Raji (cell line): ENCODE results near the gene CLDND1.
A peak's percentile ranks its signal among the peaks of the same experiment; 100 is the strongest.

Experiments
- POLR2A ChIP-seq: IDR thresholded peaks from 2 replicates; pipeline ENCODE4 v1.6.1; 2011; ENCODE audit warnings: low read depth, low read length, control low read depth; ENCODE audit not compliant: insufficient read depth

CLDND1 gene

GRCh38 chr3:98522544-98523281, at the start of gene CLDND1:
Gene CLDND1, minus strand, starts transcription at chr3:98522902. Its CDS starts 1,478 bp downstream, at chr3:98521424.
- peak; percentile 87 for TF ChIP-seq POLR2A

GRCh38 chr3:98568402-98568801, 45.7 kb upstream of the CLDND1 start:
- no peak for TF ChIP-seq POLR2A

GRCh38 chr3:98567666-98568270, 45.1 kb upstream of the CLDND1 start:
- TF ChIP-seq POLR2A: no peak

- TF ChIP-seq POLR2A: no peak
Observed at GRCh38 chr3:98565843-98566242, 43.1 kb upstream of the CLDND1 start.

GRCh38 chr3:98565237-98565643, 42.5 kb upstream of the CLDND1 start:
- TF ChIP-seq POLR2A: no peak

DNA sequence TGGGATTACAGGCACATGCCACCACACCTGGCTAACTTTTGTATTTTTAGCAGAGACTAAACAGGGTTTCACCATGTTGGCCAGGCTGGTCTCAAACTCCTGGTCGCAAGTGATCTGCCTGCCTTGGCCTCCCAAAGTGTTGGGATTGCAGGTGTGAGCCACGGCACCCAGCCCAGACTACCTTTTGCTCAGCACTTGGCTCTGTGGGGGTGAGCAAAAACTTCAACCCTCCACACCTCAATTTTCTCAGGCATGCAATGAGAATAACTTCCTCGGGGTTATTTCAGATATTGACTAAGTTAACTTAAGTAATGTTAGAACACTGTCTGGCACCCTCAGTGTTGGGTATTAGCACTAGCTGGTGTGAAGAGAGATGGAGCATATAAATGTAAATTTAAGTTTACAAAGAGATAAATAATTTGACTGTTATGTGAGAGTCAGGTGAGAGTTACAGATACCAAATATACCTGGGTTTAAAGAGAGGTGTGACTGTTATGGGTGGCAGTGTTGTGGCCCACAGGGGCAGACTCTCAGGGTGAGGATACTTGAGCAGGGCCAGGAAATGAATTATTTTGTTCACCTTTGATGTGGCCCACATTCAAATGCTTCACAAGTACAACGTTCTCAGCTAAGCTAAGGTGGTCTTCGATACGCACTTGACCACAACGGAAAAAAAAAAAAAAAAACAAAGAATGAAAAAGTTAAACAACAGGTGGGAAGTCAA, 41.7 kb upstream of the CLDND1 start:
- TF ChIP-seq POLR2A: no peak

DNA sequence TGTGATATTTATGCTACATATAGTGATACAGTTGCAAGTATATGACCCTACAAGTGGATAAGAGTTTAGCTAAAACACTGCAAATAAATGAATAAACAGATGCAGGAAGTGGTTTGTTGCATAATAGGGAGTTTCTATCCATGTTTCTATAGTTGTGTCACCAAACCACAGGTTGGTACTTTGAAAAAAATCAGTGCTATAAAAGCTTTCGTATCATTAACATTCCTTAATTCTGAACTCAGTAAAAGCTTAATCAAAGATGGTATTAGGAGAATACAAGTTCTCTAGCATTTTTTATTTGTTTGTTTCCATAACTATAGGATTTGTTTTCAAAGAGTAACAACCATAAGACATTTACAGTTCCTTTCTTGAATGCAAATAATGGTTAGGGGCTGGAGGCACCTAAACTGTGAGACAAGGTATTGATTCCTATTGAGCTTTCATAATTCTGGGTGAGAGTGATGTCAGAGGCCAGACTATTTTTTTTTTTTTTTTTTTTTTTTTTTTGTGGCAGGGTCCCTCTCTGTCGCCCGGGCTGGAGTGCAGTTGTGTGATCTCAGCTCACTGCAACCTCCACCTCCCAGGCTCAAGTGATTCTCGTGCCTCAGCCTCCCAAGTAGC, 41.1 kb upstream of the CLDND1 start:
- TF ChIP-seq POLR2A: no peak

- TF ChIP-seq POLR2A: no peak
Observed at GRCh38 chr3:98561727-98562521, 39.2 kb upstream of the CLDND1 start.

- TF ChIP-seq POLR2A: no peak
Observed at GRCh38 chr3:98560911-98561310, 38.2 kb upstream of the CLDND1 start.

DNA sequence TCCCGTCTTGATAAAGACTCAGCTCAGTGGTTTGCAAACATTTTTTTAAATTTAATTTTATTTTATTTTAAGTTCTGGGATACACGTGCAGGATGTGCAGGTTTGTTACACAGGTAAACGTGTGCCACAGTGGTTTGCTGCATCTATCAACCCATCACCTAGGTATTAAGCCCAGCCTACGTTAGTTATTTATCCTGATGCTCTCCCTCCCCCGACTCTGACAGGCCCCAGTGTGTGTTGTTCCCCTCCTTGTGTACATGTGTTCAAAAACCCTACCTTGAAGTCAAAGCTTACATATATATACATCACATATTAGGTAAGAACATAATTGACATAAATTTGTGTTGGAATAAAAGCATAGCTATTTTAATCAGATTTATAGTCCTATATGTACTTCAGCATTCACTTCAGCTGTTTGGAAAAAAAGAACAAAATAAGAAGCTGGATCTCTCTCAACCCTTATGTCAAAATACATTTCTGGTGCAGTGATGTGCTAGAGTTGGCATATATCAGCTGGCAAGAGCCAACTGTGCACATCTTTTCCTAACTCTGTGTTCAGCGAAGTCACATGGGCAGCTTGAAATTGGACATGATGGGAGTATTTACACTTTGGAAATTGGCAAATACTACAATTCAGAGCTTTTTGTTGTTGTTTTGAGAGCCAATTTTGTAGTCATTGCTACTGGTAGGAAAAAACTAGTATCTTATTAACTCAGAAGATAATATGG, 35.6 kb upstream of the CLDND1 start:
- no peak for TF ChIP-seq POLR2A

- TF ChIP-seq POLR2A: no peak
Observed at GRCh38 chr3:98557324-98558010, 34.8 kb upstream of the CLDND1 start.

DNA sequence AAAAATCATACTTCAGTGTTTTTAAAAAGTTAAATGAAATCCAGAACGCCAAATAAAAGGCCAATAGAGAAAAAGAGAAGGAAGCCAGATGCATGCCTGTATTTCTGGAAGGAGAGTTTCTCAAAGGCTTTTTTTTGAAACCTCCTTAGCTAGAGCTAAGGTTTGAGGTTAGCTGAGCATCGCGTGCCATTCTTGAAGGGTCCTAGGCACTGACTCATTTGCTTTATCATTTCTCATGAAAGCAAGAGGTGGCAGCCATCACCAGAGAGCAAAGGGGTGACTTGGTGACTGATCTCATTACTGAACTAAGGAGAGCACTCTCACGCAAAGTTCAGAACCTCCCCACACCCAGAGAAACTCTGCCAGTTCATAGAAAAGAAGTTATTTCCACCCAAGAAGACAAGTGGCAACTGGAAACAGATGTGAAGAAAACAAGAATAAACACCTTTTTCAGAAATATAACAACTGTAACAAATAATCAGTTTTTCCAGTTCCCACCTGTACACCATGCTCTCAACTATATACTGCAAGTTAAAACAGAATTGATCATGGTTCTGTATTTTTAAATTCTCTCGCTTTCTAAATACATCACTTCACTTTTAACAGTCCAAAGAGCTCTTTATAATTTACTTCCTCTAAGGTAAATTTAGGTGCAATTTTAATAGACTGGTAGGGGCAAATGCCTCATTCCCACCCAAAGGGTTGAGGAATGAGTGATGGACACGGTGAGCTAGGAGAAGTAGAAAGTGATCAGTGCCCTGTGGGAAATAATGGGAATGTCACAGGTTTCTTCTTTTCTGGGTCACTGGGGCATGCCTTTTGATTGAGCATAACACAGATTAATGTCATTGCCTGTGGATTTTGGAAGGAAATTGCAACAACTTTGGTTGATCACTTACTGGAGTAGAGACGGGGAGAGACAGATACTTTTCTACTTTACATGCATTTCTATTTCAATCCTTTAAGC, 33.7 kb upstream of the CLDND1 start:
- no peak for TF ChIP-seq POLR2A

DNA sequence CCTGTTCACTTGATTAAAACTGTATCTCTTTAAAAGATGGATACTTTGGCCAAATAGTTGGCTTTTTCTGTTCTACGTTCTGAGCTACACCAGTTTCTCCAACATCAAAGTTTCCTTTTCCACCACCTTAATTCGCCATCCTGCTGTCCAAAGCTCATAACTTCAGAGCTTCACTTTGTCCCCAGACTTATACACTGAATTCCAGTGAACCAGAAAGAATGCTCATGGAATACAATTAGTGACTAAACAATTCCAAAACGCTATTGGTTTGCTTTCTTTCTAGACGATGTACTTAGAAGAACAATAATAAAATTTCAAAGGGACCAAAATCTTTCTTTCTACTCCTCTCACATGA, 32.3 kb upstream of the CLDND1 start:
- TF ChIP-seq POLR2A: no peak

DNA sequence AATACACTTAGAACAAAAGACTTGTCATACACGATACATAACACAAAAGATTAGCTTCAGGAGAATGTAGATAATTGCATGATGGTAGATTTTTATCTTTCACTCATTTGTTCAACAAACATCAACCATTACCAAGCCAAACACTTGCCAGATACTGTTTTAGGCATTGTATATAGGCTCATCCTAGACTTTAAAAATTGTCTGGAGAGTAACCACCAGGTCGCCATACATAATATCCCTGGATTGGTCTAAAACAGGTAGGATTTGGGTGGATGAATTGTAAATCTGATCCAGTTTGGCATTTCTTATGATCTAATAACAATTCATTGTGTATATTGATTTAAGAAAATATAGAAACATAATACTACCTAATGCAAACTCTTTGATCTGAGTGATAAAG, 31.9 kb upstream of the CLDND1 start:
- TF ChIP-seq POLR2A: no peak
